Measurements from ENCODE around the gene XRCC4. TPM values are rescaled to one million over a fixed set of nuclear protein-coding genes. Genes with fewer than 3 reads are reported as not detected.
A peak's percentile ranks its signal among the peaks of the same experiment; 100 is the strongest.

The XRCC4 gene
- total RNA-seq, 1 donor from 2014 or later = 8.2 TPM

GRCh38 chr5:83095957-83096539 lies 18.7 kb downstream of the XRCC4 start:
- no peak for TF ChIP-seq CTCF (conservative IDR thresholded peaks at IDR 0.05)
- H3K4me1 Mint-ChIP-seq = peaks cover 12% of the 10 kb centered on the region
- peaks cover 18% of the 10 kb centered on the region for H3K9me3 Mint-ChIP-seq
- H3K27me3 Mint-ChIP-seq (ENCODE audit: low read depth) = no peaks in the 10 kb centered on the region
- H3K4me3 Mint-ChIP-seq = no peak overlapping the region
- peaks cover 18% of the 10 kb centered on the region for H3K36me3 Mint-ChIP-seq (ENCODE audit: low read depth)
- no peak for DNase-seq (ENCODE audit: low read depth, low spot score)
- H3K27ac Mint-ChIP-seq (ENCODE audit: unreplicated experiment) = no peak overlapping the region

GRCh38 chr5:83096660-83097339 lies 19.5 kb downstream of the XRCC4 start:
- DNase-seq (ENCODE audit: low read depth, low spot score) = no peak

GRCh38 chr5:83097689-83098231 lies 20.4 kb downstream of the XRCC4 start:
- peaks cover 6% of the 10 kb centered on the region for H3K36me3 Mint-ChIP-seq (ENCODE audit: low read depth)
- H3K4me3 Mint-ChIP-seq = no peak overlapping the region
- H3K9me3 Mint-ChIP-seq = peaks cover 12% of the 10 kb centered on the region
- H3K27me3 Mint-ChIP-seq (ENCODE audit: low read depth) = no peaks in the 10 kb centered on the region
- H3K4me1 Mint-ChIP-seq = peaks cover 12% of the 10 kb centered on the region
- no peak for DNase-seq (ENCODE audit: low read depth, low spot score)
- no peak for TF ChIP-seq CTCF (conservative IDR thresholded peaks at IDR 0.05)
- H3K27ac Mint-ChIP-seq (ENCODE audit: unreplicated experiment) = no peak overlapping the region

More at GRCh38 chr5:83096660-83097339, 19.5 kb downstream of the XRCC4 start:
- Mint-ChIP-seq H3K27me3 (ENCODE audit: low read depth) (no peaks in the 10 kb centered on the region), H3K27ac (ENCODE audit: unreplicated experiment) (no peak overlapping the region), H3K9me3 (peaks cover 15% of the 10 kb centered on the region), H3K4me1 (peaks cover 12% of the 10 kb centered on the region), H3K36me3 (ENCODE audit: low read depth) (peaks cover 13% of the 10 kb centered on the region), H3K4me3 (no peak overlapping the region)
- no peak for TF ChIP-seq CTCF (conservative IDR thresholded peaks at IDR 0.05)

GRCh38 chr5:83099001-83099400 lies 21.7 kb downstream of the XRCC4 start:
- Mint-ChIP-seq H3K4me3 (no peak overlapping the region), H3K4me1 (peaks cover 12% of the 10 kb centered on the region), H3K9me3 (peaks cover 3% of the 10 kb centered on the region), H3K27me3 (ENCODE audit: low read depth) (no peaks in the 10 kb centered on the region), H3K36me3 (ENCODE audit: low read depth) (peaks cover 3% of the 10 kb centered on the region), H3K27ac (ENCODE audit: unreplicated experiment) (no peak overlapping the region)
- no peak for DNase-seq (ENCODE audit: low read depth, low spot score)
- TF ChIP-seq CTCF (conservative IDR thresholded peaks at IDR 0.05) = no peak

GRCh38 chr5:83099445-83099844 lies 22.1 kb downstream of the XRCC4 start:
- TF ChIP-seq CTCF (conservative IDR thresholded peaks at IDR 0.05) = no peak
- H3K4me1 Mint-ChIP-seq = peaks cover 12% of the 10 kb centered on the region
- peaks cover 3% of the 10 kb centered on the region for H3K36me3 Mint-ChIP-seq (ENCODE audit: low read depth)
- H3K27me3 Mint-ChIP-seq (ENCODE audit: low read depth) = no peaks in the 10 kb centered on the region
- DNase-seq (ENCODE audit: low read depth, low spot score) = no peak
- no peak overlapping the region for H3K4me3 Mint-ChIP-seq
- H3K27ac Mint-ChIP-seq (ENCODE audit: unreplicated experiment) = peak overlapping the region; percentile 45
- H3K9me3 Mint-ChIP-seq = peaks cover 2% of the 10 kb centered on the region

Measured in neural crest cell (in vitro differentiated cells).